NCI-H1417 treated with DMSO at 0.1 percent for 48 hours (cell line): ENCODE data around the gene PLAAT2.
"Not testable (repeated sequence)": the region's sequence is repeated elsewhere in the genome, so short reads cannot be mapped to it uniquely, and the experiment has no call there.

ENCODE experiments used
- DNase-seq: peaks from one replicate; lab custom pipeline; 2025; lab: John Stamatoyannopoulos, UW

PLAAT2 gene

GRCh38 chr11:63549411-63549810 lies 13.8 kb downstream of the PLAAT2 start:
- no peak for DNase-seq

DNA sequence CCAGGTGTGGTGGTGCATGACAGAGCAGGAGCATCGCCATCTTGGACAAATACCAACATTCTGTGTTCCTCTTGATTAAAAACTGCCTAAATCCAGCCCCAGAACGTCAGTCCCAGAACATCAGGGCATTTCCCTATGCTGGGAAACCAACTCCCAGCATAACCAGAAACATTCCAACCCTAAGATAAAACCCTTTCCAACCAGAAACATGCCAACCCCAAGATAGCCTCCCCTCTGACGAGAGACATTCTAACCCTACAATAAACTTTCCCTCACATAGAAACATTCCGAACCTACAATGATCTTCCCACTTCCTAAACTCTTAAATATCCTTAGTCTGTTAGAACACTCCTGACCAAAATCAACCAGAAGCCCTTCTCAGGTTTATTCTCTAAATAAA lies 15.0 kb downstream of the PLAAT2 start:
- DNase-seq = no peak

DNA sequence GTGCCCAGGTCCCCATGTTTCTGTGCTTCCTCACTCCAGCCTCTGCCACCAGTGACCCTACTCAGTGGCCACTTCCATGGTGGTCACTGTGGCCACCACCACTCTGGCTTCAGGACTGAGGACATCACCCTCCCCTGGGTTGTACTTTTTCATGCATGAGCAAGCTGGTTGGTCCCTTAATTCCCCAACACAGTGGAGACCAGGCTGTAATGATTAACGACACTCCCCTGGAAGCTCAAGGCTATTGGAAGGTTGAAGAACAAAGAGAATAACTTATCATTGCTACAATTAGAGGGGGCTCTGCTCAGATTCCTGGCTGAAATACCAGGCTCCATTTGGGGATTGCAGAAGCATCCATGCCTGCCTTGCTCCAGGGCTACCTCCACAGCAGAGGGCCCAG lies 16.1 kb downstream of the PLAAT2 start:
- no peak for DNase-seq

DNA sequence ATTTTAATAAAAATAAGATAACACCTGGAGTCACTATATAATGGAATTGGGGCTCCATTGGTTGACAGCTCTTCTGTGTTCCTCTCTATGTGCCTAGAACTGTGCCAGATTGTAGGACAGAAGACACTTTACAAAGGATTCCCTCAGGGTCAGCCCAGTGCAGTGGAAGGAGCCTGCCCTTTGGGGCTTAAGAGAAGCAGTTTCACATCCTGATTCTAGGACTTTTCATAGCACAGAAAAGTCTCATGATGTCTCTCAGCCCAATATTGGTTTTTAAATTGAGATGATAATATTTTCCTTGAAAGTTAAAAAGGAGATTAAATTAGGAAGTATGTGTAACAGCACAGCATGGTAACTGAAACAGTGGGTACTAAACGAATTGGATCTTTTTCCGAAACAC lies 19.5 kb downstream of the PLAAT2 start:
- no peak for DNase-seq

DNA sequence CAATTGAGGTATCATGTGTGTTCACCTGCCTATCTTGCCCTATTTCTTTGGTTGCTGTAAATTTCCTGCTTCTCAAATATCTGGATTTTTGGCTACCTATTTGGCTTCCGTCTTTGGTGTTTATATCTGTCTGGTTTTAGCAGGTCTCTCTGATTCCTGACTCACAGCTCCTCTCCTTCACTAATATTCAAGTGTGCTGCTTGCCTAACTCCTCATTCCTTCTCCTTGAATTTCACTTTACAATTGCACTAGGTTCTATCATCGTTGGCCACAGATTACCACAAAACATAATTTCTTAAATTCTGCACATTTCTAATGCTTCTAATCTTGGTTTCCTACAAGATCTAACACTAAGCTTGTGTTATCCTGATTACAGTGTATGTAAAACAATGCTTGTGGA lies 20.7 kb downstream of the PLAAT2 start:
- not testable (repeated sequence) for DNase-seq

DNA sequence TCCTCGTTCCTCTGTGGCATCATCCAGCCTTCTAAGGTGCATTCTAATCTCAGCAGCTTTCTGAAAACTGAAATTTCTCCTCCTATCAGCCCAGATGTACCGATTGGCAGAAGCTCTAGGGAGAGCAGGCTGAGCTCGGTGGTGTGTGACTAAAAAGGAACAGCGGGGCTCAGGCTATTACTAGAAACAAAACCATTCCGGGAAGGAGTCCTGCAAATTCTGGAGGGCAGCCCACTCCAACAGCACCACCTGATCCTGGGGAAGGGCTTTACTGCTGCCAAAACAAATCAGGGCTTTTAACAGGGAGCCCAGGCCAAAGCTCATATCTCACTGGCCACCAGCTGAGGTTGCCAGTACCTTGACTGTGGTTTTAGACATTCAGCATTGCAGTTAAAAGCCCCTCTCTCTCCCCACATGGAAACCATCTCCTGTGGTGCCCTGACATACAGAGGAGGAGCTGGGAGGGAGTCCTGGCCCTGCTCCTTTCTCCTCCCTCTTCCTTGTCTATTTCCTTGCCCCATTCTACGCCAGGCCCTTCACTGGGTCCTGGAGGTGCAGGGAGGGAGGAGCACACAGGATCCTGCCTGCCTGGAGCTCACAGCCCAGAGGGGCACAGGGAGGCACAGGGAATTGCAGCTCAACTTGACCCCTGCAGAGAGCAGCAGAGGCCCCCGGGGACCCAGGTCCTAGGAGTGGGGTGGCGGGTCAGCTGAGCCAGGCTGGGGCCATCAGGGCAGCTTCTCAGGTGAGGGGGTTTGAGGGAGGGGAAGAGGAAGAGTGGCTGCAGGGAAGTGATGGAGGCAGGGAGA lies 25.7 kb downstream of the PLAAT2 start:
- no peak for DNase-seq

DNA sequence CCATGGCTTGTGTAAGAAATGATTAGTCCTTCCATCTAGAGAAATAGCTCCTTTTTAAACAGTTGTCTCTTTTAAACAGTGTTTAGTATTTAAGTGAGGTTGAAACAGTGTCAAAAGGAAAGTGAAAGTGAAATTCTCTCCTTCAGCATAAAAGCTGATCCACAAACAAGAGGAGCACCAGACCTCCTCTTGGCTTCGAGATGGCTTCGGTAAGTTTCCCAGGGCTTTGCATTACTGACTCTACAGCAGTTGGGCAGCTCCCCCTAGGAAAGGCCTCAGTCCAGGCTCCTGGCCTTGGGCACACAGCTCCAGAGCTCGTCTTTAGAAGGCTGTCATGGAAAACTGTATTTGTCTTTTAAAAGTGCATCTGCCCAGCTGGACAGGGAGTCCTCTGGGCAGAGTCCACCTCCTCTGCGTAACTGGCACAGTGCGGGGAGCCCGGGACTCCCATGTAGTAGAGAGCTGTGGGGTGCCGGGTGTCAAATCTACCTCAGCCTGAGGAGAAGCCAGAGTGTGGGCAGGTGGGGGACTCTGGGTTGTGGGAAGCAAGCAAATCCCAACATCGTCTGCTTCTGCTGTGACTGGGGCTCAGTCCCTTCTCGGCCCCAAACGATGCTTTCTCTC lies 26.4 kb downstream of the PLAAT2 start, which contains the start of gene PLAAT4:
Gene PLAAT4 (plus strand): TSS at position 140 of the 624 bp plus-strand sequence. CDS start 61 bp downstream, at position 201.
- DNase-seq = no peak

GRCh38 chr11:63535734-63536133 lies 27.4 kb downstream of the PLAAT2 start:
- DNase-seq = no peak

- DNase-seq = no peak
These were observed 28.2 kb downstream of the PLAAT2 start for GRCh38 chr11:63534895-63535461.

GRCh38 chr11:63534076-63534475 lies 29.1 kb downstream of the PLAAT2 start:
- no peak for DNase-seq

DNA sequence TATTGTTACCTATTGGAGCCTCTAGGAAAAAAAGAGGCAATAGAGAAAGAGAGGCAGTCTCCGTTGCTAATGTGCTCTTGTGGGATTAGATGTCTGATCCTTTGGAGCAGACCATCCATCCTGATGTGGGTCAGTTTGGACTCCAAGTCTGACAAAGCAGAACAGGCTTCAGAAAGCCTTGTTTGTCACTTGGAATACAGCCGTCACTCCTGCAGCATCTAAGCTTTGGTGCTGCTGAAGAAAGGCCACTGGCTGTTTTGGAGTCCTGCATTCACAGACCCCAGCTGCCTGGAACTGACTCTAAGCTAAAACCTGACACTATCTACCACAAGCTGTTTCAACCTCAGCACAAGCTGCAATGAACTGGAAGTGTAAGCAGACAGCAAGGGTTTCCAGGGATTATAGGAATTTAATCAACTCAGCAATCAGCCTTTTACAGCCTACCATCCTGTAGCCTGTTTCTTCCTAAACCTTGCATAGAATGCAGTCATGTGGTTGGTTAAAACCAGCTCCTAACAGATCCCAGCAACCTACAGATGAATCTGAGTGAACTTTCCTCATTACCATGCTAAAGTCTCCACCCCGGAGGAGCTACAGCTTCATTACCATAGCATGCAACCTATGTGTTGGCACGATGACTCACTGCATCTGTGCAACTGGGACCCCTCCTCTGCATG lies 30.2 kb downstream of the PLAAT2 start:
- DNase-seq = no peak

GRCh38 chr11:63532117-63532516 lies 31.1 kb downstream of the PLAAT2 start:
- no peak for DNase-seq

- DNase-seq = not testable (repeated sequence)
These were observed 31.9 kb downstream of the PLAAT2 start for GRCh38 chr11:63531074-63531792.

- no peak for DNase-seq
These were observed 33.2 kb downstream of the PLAAT2 start for GRCh38 chr11:63530021-63530420.

DNA sequence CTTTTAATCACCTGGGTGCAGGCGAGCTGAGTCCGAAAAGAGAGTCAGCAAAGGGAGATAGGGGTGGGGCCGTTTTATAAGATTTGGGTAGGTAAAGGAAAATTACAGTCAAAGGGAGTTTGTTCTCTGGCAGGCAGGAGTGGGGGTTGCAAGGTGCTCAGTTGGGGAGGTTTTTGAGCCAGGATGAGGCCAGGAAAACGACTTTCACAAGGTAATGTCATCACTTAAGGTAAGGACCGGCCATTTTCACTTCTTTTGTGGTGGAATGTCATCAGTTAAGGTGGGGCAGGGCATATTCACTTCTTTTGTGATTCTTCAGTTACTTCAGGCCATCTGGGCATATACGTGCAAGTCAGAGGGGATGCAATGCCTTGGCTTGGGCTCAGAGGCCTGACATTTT lies 33.8 kb downstream of the PLAAT2 start:
- DNase-seq = not testable (repeated sequence)

DNA sequence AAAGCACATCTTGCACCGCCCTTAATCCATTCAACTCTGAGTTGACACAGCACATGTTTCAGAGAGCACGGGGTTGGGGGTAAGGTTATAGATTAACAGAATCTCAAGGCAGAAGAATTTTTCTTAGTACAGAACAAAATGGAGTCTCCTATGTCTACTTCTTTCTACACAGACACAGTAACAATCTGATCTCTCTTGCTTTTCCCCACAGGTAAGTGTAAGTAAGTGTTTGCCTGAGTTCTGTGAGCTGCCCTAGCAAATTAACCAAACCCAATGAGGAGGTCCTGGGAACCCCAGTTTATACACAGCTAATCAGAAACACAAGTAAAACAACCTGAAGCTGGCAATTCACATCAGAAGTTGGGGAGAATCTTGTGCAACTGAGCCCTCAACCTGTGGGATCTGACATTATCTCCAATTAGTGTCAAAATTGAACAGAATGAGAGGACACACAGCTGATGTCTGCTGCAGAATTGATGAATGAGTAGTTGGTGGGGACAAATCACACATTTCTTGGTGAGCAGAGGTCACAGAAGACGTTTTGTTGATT lies 34.4 kb downstream of the PLAAT2 start:
- not testable (repeated sequence) for DNase-seq

GRCh38 chr11:63528156-63528555 lies 35.0 kb downstream of the PLAAT2 start:
- DNase-seq = not testable (repeated sequence)

DNA sequence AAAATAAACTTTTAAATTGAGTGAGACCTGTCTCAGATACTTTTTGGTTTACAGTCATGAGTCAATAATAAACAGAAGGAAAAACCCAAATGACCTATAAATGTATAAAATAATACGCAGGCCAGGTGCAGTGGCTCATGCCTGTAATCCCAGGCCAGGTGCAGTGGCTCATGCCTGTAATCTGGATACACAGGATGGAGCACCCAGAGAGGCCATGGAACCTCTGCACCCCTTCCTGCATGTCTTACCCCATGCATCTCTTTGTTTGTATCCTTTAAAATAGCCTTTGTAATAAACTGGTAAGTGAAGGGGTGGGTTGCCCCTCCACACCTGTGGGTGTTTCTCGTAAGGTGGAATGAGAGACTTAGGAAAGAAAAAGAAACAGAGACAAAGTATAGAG lies 35.5 kb downstream of the PLAAT2 start:
- DNase-seq = no peak

DNA sequence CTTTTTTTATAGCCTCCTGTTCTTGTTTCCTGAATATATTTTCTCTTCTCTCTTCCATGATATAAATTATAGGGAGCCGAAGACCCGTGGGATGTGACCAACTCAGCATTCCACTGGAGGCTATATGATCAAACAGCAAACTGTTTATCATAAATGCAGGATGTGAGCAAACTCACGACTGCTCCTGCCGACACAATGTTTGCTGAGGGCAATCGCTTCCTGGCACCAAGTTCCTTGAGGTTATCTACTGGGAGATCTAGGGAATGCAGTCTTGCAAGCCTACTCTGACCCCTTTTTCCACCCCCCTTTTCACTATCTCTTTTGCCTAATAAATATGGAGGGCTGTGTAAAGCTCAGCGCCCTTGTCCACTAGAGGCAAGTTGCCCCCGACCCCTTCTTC lies 40.0 kb downstream of the PLAAT2 start:
- no peak for DNase-seq

DNA sequence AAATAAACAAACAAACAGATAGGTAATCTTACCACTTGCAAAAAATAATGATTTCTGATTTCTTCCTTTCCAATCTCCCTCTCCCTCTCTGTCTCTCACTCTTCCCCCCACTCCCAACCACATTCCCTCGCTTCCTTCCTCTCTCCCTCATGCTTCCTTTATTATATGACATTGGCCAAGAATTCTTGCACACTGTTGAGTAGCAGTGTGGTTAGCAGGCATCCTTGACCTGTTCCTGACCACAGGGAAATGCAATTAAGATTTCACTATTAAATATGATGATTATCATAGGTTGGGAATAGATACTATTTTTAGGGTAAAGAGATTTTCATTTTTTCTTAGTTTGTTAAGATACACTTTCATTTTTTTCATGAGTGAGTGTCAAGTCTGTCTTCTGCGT lies 41.3 kb downstream of the PLAAT2 start:
- no peak for DNase-seq

- DNase-seq = no peak
These were observed 42.5 kb downstream of the PLAAT2 start for GRCh38 chr11:63520606-63521170.
